GM23248 (cell line): ENCODE data around the gene SLC6A4.

Experiments used
- EZH2 ChIP-seq: fragments of 200-600 bp; sonication (generic); IDR thresholded peaks from 2 replicates; pipeline ENCODE4 v1.6.1; 2018; ENCODE audit warnings: antibody characterized with exemption, mild to moderate bottlenecking; ENCODE audit not compliant: insufficient read depth, poor library complexity, severe bottlenecking
- EZH2phosphoT487 ChIP-seq: fragments of 200-600 bp; sonication (generic); IDR thresholded peaks from 2 replicates; pipeline ENCODE4 v1.6.1; 2018; ENCODE audit warnings: antibody characterized with exemption, moderate library complexity, mild to moderate bottlenecking, low read depth; ENCODE audit not compliant: insufficient read depth

- TF ChIP-seq EZH2: no peak
- TF ChIP-seq EZH2phosphoT487: no peak
Measured at GRCh38 chr17:30217746-30218245, 17.7 kb downstream of the SLC6A4 start.
